Smooth muscle cell (in vitro differentiated cells): ENCODE measurements around the gene LRRC66. TPM values are rescaled to one million over a fixed set of nuclear protein-coding genes. Genes with fewer than 3 reads are reported as not detected.
A peak's percentile ranks its signal among the peaks of the same experiment; 100 is the strongest.

Source experiments
- DNase-seq: peaks from one replicate; lab custom pipeline; 2025; ENCODE audit not compliant: unreplicated experiment; lab: John Stamatoyannopoulos, UW
- H2AFZ ChIP-seq: fragments of 200-600 bp; sonication (generic); 2 replicates; pipeline ENCODE4 v1.6.0; 2016; ENCODE audit warnings: antibody characterized with exemption, low read depth, mild to moderate bottlenecking
- H3F3A ChIP-seq: fragments of 200-600 bp; sonication (generic); 2 replicates; pipeline ENCODE4 v1.6.0; 2017; ENCODE audit warnings: antibody characterized with exemption, low read depth
- H3K27ac ChIP-seq: fragments of 200-600 bp; sonication (generic); 2 replicates; pipeline ENCODE4 v1.5.1; 2016; ENCODE audit warnings: low read depth, mild to moderate bottlenecking
- H3K27me3 ChIP-seq: fragments of 200-600 bp; sonication (generic); 2 replicates; pipeline ENCODE4 v1.6.1; 2016; ENCODE audit warnings: low read depth, mild to moderate bottlenecking
- H3K36me3 ChIP-seq: fragments of 200-600 bp; sonication (generic); 2 replicates; pipeline ENCODE4 v1.5.1; 2016; ENCODE audit warnings: low read depth
- H3K4me1 ChIP-seq: fragments of 200-600 bp; sonication (generic); 2 replicates; pipeline ENCODE4 v1.5.1; 2016; ENCODE audit warnings: low read depth
- H3K4me2 ChIP-seq: fragments of 200-600 bp; sonication (generic); 2 replicates; pipeline ENCODE4 v1.6.0; 2016; ENCODE audit warnings: mild to moderate bottlenecking
- H3K4me3 ChIP-seq: fragments of 200-600 bp; sonication (generic); 2 replicates; pipeline ENCODE4 v1.5.1; 2016; ENCODE audit warnings: mild to moderate bottlenecking
- H3K79me2 ChIP-seq: fragments of 200-600 bp; sonication (generic); 2 replicates; pipeline ENCODE4 v1.6.0; 2016; ENCODE audit warnings: low read depth, mild to moderate bottlenecking
- H3K9ac ChIP-seq: fragments of 200-600 bp; sonication (generic); 2 replicates; pipeline ENCODE4 v1.6.0; 2016; ENCODE audit warnings: low read depth
- H3K9me3 ChIP-seq: fragments of 200-600 bp; sonication (generic); replicated peaks from 2 replicates; pipeline ENCODE4 v1.5.1; 2016; ENCODE audit warnings: low read depth
- H4K20me1 ChIP-seq: fragments of 200-600 bp; sonication (generic); 2 replicates; pipeline ENCODE4 v1.6.0; 2016; ENCODE audit warnings: low read depth
- CTCF ChIP-seq: fragments of 200-600 bp; sonication (generic); IDR thresholded peaks from 2 replicates; pipeline ENCODE4 v1.5.1; 2017; ENCODE audit warnings: borderline replicate concordance, mild to moderate bottlenecking, antibody characterized with exemption; ENCODE audit not compliant: insufficient read depth, poor library complexity, severe bottlenecking
- WGBS: methylation state at CpG from one replicate; pipeline ENCODE4 v1.1.7; 2016; ENCODE audit warnings: low lambda C conversion rate; 5-methylcytosine and 5-hydroxymethylcytosine counted together
- polyA plus RNA-seq: library from polyadenylated mRNA; unstranded; fragments of >200 nt; fragmentation: Nextera tagmentation; extraction: Ambion mirVana; gene quantifications from 2 replicates; pipeline ENCODE4 v1.2.1, GENCODE V29; 2016
- total RNA-seq: library from RNA; depleted of rRNA; stranded (reverse); fragments of >200 nt; gene quantifications from 2 replicates; pipeline ENCODE4 v1.2.3, GENCODE V29; 2014

The LRRC66 gene
- total and polyA plus RNA-seq, 2 experiments from 2014 or later = 0.45 to 0.46 TPM

GRCh38 chr4:52036886-52037530 is 16.8 kb upstream of the LRRC66 start:
- no peaks in the 10 kb centered on the region for H3F3A ChIP-seq
- H3K79me2 ChIP-seq = peaks cover 53% of the 10 kb centered on the region
- H3K4me3 ChIP-seq = peak overlapping the region; percentile 82
- no peak overlapping the region for H3K27ac ChIP-seq
- H2AFZ ChIP-seq = peak overlapping the region; percentile 87
- no peak for DNase-seq
- H3K27me3 ChIP-seq = peaks cover 11% of the 10 kb centered on the region
- H3K9ac ChIP-seq = peak overlapping the region; percentile 1
- H3K4me1 ChIP-seq = peaks cover 21% of the 10 kb centered on the region
- 43% methylated on average over 7 of the region's 7 CpGs for WGBS
- H3K4me2 ChIP-seq = peak overlapping the region; percentile 97
- H3K36me3 ChIP-seq = no peaks in the 10 kb centered on the region
- TF ChIP-seq CTCF = no peak
- no peaks in the 10 kb centered on the region for H3K9me3 ChIP-seq
- H4K20me1 ChIP-seq = peaks cover 41% of the 10 kb centered on the region

- Histone ChIP-seq H3F3A (no peaks in the 10 kb centered on the region), H3K27ac (no peak overlapping the region), H2AFZ (no peak overlapping the region), H3K4me1 (peaks cover 21% of the 10 kb centered on the region), H3K36me3 (no peaks in the 10 kb centered on the region), H3K79me2 (peaks cover 56% of the 10 kb centered on the region), H3K9ac (no peak overlapping the region), H4K20me1 (peaks cover 47% of the 10 kb centered on the region), H3K4me2 (no peak overlapping the region), H3K4me3 (no peak overlapping the region), H3K27me3 (no peaks in the 10 kb centered on the region), H3K9me3 (no peaks in the 10 kb centered on the region)
- DNase-seq = no peak
- TF ChIP-seq CTCF = no peak
- 99% methylated on average over 2 of the region's 2 CpGs for WGBS
Observed at GRCh38 chr4:52035190-52035589, 15.0 kb upstream of the LRRC66 start.

GRCh38 chr4:52032005-52032404 is 11.8 kb upstream of the LRRC66 start:
- peaks cover 48% of the 10 kb centered on the region for H3K79me2 ChIP-seq
- H2AFZ ChIP-seq = no peak overlapping the region
- WGBS = 94% methylated on average over 1 of the region's 1 CpG

More at GRCh38 chr4:52032005-52032404, 11.8 kb upstream of the LRRC66 start:
- H3K9me3 ChIP-seq = no peaks in the 10 kb centered on the region
- no peak for DNase-seq
- no peak for TF ChIP-seq CTCF
- no peaks in the 10 kb centered on the region for H3K36me3 ChIP-seq
- no peak overlapping the region for H3K4me3 ChIP-seq
- no peak overlapping the region for H3K27ac ChIP-seq
- H3K9ac ChIP-seq = no peak overlapping the region
- no peaks in the 10 kb centered on the region for H3K27me3 ChIP-seq
- H3F3A ChIP-seq = no peaks in the 10 kb centered on the region
- H3K4me2 ChIP-seq = no peak overlapping the region
- peaks cover 47% of the 10 kb centered on the region for H4K20me1 ChIP-seq
- peaks cover 21% of the 10 kb centered on the region for H3K4me1 ChIP-seq
